ENCODE results near the gene FMOD.

- TF ChIP-seq, protein P1, sequence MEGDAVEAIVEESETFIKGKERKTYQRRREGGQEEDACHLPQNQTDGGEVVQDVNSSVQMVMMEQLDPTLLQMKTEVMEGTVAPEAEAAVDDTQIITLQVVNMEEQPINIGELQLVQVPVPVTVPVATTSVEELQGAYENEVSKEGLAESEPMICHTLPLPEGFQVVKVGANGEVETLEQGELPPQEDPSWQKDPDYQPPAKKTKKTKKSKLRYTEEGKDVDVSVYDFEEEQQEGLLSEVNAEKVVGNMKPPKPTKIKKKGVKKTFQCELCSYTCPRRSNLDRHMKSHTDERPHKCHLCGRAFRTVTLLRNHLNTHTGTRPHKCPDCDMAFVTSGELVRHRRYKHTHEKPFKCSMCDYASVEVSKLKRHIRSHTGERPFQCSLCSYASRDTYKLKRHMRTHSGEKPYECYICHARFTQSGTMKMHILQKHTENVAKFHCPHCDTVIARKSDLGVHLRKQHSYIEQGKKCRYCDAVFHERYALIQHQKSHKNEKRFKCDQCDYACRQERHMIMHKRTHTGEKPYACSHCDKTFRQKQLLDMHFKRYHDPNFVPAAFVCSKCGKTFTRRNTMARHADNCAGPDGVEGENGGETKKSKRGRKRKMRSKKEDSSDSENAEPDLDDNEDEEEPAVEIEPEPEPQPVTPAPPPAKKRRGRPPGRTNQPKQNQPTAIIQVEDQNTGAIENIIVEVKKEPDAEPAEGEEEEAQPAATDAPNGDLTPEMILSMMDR (IDR thresholded peaks at IDR 0.05) = no peak
- no peak for TF ChIP-seq POLR2A (IDR thresholded peaks at IDR 0.05)
These were observed 11.2 kb upstream of the FMOD start for GRCh38 chr1:203361945-203362719.

All from right lobe of liver (tissue), 4 donors.